Right renal pelvis (tissue), 4 donors: Measurements from ENCODE around the gene PLET1. TPM values are rescaled to one million over a fixed set of nuclear protein-coding genes. Genes with fewer than 3 reads are reported as not detected.

Source experiments
- DNase-seq, 4 donors: peaks; one replicate each; pipeline ENCODE4 v3.0.0-alpha.2; 2013; ENCODE audit warnings: low read depth in 4 of 4, low spot score in 3 of 4, missing footprints in 1 of 4
- polyA plus RNA-seq, 4 donors: library from polyadenylated mRNA; unstranded; fragments of 120-200 nt; gene quantifications; one replicate each; pipeline ENCODE4 v1.2.1, GENCODE V29; 2013; ENCODE audit not compliant: insufficient read length in 4 of 4

PLET1 gene
- polyA plus RNA-seq, 4 donors: 0.04 TPM; not detected in 3

GRCh38 chr11:112285841-112286311 is 25.2 kb upstream of the PLET1 start:
- no peak for DNase-seq

DNA sequence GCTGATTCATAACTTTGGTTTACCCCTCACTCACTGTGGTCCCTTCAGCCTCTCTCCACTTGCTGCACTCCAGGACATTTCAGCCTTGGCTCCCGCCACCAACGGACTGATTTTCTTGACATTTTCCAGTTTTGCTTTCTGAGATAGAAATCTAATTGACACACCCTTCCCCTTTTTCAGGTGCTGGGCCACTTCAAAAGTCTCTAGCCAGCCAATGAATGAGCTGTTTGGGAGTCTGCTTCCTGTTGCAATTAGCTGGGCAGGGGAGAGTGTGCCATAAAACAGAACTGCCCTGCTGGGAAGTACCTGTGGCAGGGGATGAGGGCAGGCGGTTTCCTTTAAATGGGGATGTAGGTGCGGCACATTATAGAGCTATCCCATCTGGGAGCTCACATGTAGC is 21.1 kb upstream of the PLET1 start:
- no peak for DNase-seq

- DNase-seq: peak; percentile 66 to 71 (median 66)
Observed at GRCh38 chr11:112280268-112281126, 19.8 kb upstream of the PLET1 start.

DNA sequence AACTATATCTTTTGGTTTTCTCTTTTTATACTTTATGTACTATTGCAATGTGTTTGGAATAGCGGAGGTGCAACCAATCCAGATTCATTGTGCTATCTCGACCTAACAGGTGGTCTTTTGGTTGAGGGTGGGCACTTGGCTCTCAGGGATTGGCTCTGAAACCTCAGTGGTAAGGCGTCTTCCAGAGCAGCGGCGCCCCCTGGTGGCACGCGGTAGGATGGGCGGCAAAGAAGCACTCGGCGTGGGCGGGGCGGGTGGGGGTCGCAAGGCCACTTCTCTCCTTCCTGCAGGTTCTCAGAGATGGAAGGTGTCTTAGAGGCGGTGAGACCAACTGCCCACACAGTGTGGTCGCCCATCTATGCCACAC is 19.2 kb upstream of the PLET1 start:
- DNase-seq: peak in 2 of 4 donors; percentile 51 to 53

GRCh38 chr11:112278803-112279202 is 18.1 kb upstream of the PLET1 start:
- no peak for DNase-seq

DNA sequence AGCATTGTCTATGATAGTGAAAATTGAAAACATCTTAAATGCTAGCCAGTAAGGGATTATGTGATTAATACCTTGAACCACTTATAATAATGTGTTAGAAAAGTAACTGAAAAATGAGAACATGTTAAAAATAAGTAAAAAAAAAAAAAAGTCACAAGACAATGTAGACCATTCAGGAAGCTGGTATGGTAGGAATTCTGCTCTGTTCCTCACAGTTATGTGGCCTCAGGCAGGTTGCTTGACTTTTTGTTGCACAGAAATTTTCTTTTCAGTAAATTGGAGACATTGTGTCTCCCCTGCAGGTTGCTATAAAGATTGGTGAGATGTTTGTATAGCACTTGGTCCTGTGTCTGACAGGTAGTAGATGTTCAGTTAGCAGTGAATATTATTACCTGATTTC is 17.3 kb upstream of the PLET1 start:
- DNase-seq: no peak

DNA sequence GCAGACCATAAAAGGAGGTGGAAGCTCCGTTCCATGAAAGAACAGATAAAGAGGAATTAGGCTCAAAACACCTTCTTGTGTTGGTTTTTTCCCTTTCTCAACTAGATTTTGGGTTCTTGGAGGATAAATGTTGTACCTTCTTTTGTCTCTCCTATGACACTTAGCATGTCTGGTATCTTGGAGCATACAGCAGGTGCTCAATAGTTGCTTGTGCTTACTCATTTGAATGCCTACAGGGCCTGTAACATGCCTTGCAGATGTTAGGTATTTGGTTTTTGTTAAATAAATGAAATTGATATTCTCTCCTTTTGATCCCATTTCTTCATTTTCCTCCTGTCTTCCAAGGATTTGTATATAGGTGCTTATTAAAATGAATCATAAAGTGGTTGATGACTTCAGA is 16.4 kb upstream of the PLET1 start:
- DNase-seq: no peak

GRCh38 chr11:112274007-112274783 is 13.5 kb upstream of the PLET1 start:
- DNase-seq: no peak

DNA sequence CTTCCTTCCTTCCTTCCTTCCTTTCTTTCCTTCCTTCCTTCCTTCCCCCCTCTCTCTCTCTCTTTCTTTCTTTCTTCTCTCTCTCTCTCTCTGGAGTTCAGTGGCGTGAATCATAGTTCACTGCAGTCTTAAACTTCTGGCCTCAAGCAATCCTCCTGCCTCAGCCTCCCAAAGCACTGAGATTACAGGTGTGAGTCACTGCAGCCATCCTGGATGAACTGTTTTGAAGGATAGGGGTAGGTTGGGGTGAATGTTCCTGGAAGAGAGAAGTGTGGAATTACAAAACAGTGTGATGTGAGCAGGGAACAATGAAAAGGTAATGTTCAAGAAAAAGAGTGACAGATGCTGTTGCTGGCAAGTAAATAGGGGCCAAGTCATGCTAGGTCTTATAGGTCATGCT is 12.4 kb upstream of the PLET1 start:
- no peak for DNase-seq

DNA sequence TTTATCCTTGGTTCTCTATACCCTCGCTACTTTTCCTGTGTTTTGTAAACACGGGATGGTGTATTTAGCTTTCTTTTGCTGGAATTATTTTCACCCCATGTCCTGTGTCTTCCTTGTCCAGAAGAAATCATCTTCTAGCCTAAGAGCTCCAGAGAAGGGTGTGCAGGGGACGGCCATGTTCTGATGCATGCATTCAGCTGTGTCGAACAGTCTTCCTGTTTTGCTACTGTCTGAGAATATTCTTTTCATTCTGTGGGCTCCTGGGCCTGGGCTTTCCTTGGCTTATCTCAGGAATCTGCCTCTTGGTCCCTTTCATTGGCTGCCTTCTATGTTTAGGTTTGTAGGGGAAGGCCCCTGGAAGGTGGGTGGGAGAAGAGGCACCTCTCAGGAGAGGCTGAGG is 10.6 kb upstream of the PLET1 start:
- no peak for DNase-seq

DNA sequence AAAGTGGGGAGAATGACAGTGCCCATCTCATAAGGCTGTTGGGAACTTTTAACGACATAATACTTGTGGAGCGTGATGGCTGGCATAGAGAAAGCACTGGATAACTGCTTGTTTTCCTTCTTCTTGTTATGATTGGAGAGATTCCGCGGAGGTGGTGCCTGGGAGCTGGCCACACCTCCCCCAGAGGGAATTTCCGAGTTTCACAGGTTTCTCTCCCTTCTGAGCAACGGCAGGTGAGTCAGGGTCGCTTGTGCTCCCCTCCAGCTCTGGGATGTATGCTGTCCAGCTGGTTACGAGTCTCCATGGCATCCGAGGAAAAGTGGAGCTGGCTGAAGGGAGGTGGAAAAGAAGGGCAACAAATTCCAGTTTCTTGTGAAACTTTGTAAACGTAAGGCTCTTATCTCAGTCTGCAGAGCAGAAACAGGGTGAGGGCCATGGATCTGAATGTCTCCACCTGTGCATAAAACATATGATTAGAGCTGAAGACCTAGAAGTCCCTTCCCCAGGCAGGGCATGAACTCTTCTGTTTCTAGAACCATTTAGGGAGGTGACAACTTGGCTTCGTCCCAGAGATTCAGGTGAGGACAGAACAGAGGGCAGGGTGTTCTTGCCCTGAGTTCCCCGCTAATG is 10.0 kb upstream of the PLET1 start:
- no peak for DNase-seq

DNA sequence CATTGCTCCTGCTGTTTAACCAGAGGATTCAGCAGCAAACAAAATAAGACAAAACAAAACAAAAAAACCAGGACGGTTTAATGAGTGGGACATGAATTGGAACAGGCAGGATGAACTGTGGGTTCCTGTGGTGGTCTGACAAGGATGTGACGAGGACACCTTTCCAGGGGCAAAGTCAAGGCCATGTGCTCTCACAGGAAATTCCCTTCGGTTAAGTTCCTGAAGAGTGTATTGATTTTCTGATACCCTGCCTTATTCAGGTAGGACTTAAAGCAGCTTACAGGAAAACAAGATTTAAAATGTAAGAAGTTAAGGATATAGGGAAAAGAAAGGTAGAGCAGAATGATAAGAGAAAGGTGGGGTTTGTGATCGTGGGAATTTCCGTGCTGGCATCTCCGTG is 8.5 kb upstream of the PLET1 start:
- DNase-seq: no peak

DNA sequence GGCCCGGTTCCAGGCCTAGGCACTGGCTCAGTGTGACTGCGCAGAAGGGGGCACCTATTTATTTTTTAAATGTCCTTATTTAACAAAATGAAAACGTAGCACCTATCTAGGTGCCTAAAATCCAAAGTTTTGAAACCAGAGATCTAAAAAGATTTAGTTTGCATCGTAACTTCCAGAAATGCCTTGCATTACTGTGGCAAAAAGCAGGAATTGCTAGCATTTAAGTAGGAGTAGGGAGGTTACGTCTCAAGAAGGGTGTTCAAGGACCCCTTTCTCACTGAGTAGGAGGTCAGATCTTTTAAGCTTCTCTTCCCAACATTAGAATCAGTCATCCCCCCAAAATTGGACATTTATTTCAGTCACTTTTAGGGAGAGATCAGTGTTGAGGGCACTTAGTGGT is 7.7 kb upstream of the PLET1 start:
- no peak for DNase-seq

DNA sequence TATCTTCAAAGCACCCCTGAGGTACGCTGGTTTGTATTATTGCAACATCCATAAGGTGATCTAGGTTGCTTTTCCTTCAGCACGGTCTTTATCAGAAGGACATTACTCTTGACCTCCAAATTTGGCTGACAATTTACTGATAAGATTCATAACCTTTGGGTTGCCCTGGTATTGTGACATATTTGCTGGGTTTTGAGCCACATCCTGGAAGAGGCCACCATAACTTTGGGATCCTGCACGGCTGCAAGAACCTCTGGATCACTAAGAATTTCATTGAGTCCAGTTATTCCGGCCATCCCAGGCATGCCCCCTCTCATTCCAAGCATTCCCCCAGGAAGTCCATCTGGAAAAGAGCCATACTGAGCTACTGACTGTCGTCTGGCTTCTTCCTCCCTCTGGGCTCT is 6.5 kb upstream of the PLET1 start:
- DNase-seq: no peak

- no peak for DNase-seq
Observed at GRCh38 chr11:112266410-112266778, 5.7 kb upstream of the PLET1 start.

DNA sequence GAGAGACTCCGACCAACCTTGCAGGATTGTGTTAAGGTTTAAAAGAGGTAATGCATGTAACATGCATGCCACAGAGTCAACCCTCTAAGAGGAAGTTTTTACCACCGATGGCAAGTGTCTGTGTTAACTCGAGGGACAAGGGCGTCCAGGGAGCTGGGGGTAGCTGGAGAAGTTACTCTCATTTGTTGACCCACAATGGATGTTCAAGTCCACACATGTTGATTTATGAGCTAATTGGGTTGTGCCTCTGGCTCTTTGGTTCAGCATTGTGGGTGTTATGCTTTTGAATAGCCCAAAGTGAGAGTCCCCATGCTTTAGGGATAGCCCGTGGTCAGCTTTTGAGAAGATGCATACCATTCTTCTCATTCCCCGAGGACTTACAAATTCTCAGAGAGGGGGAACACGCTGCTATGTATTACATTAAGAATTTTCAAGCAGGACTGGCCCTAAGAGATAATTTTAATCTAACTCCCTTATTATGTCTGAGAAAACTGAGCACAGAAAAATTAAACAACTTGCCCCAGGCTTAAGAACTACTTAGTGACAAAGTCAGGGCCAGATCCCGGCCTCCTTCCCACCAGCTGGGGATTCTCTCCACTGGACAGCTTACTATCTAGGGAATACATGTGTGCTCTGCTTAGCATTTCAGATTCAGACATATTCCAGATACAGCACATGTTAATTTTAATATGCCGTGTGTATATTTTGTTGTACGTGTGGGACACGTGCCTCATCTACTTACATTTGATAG is 5.2 kb upstream of the PLET1 start:
- no peak for DNase-seq

GRCh38 chr11:112255067-112255720 is 5.5 kb downstream of the PLET1 start:
- DNase-seq: no peak

GRCh38 chr11:112253605-112254242 is 6.9 kb downstream of the PLET1 start:
- no peak for DNase-seq

GRCh38 chr11:112249871-112250610 is 10.6 kb downstream of the PLET1 start:
- no peak for DNase-seq
